HCT116 (cell line): ENCODE data around the gene ATP6V0A1. TPM values are rescaled to one million over a fixed set of nuclear protein-coding genes. Genes with fewer than 3 reads are reported as not detected.

Source experiments
- ATAC-seq: fragments of 200-7000 bp; cut with Tn5 transposase; 2 replicates; pipeline ENCODE4 v1.9.1; 2020; ENCODE audit warnings: mild to moderate bottlenecking, moderate library complexity
- BruUV-seq: library from RNA; stranded (reverse); fragments of 400-500 nt; replicated peaks from 2 replicates; lab custom pipeline; 2021; lab: Mats Ljungman, UMichigan
- CTCF ChIA-PET: fragments of 300-600 bp; sonication (Branson Sonifier 250); formaldehyde crosslinking; loops from one replicate; lab custom pipeline; 2021; ENCODE audit warnings: antibody characterized with exemption; lab: Charles Lee
- POLR2A ChIA-PET: fragments of 300-600, 350-600 bp; sonication (Branson Sonifier 250); formaldehyde crosslinking; loops from one replicate; lab custom pipeline; 2021; ENCODE audit warnings: antibody characterized with exemption; lab: Charles Lee
- RAD21 ChIA-PET, 2 experiments: fragments of 300-600 bp; sonication (Branson Sonifier 250); formaldehyde crosslinking; loops; one replicate each; lab custom pipeline; 2023; ENCODE audit warnings: low total read pairs in 2 of 2; ENCODE audit not compliant: uncharacterized antibody in 2 of 2, unreplicated experiment in 2 of 2, low non-redundant PET in 1 of 2; lab: Charles Lee
- DNase-seq: peaks from one replicate; pipeline ENCODE4 v3.0.0-alpha.2; 2010; ENCODE audit warnings: low read depth, low spot score
- H2AFZ ChIP-seq: fragments of 200-600 bp; shearing (Covaris generic), sonication (generic); 2 replicates; pipeline ENCODE4 v1.6.1; 2017; ENCODE audit warnings: low read depth, mixed run types, mixed read lengths, antibody characterized with exemption, low read length; ENCODE audit not compliant: poor library complexity, severe bottlenecking
- H3K27ac ChIP-seq: 2 replicates; pipeline ENCODE4 v1.5.1; 2012; ENCODE audit warnings: low read depth, low read length
- H3K27me3 ChIP-seq: fragments of 200-600 bp; sonication (generic); 2 replicates; pipeline ENCODE4 v1.6.1; 2016; ENCODE audit warnings: mixed run types, low read length, mixed read lengths; ENCODE audit not compliant: insufficient read depth
- H3K36me3 ChIP-seq, 2 experiments: fragments of 200-500 bp in 1 of 2; fragments of 200-600 bp in 1 of 2; sonication (Bioruptor generic) in 1 of 2; sonication (generic) in 1 of 2; 2 replicates each; pipeline versions ENCODE4 v1.5.1 to v1.6.1; 2014 to 2016; ENCODE audit warnings: low read length in 2 of 2, inconsistent platforms in 1 of 2, mixed read lengths in 1 of 2, mixed run types in 1 of 2; ENCODE audit not compliant: insufficient read depth in 2 of 2, control insufficient read depth in 1 of 2
- H3K4me1 ChIP-seq, 2 experiments: fragments of 200-600 bp in 1 of 2; sonication (generic) in 1 of 2; 2 replicates each; pipeline versions ENCODE4 v1.5.1 to v1.6.1; 2012 to 2017; ENCODE audit warnings: low read length in 2 of 2, inconsistent platforms in 1 of 2, mild to moderate bottlenecking in 1 of 2, mixed read lengths in 1 of 2, mixed run types in 1 of 2, moderate library complexity in 1 of 2; ENCODE audit not compliant: insufficient read depth in 2 of 2, control insufficient read depth in 1 of 2
- H3K4me2 ChIP-seq: fragments of 200-600 bp; sonication (generic); 2 replicates; pipeline ENCODE4 v1.6.1; 2017; ENCODE audit warnings: mixed run types, low read length, mixed read lengths
- H3K4me3 ChIP-seq, 2 experiments: fragments of 200-600 bp in 1 of 2; sonication (generic) in 1 of 2; replicated peaks in 1 of 2; 2 replicates each; pipeline ENCODE4 v1.5.1; 2011 to 2016; ENCODE audit warnings: low read length in 2 of 2, control low read depth in 1 of 2, low read depth in 1 of 2, mild to moderate bottlenecking in 1 of 2, mixed read lengths in 1 of 2, mixed run types in 1 of 2
- H3K79me2 ChIP-seq: fragments of 200-600 bp; sonication (generic); 2 replicates; pipeline ENCODE4 v1.6.1; 2017; ENCODE audit warnings: mild to moderate bottlenecking, mixed run types, low read length, moderate library complexity, mixed read lengths; ENCODE audit not compliant: insufficient read depth
- H3K9ac ChIP-seq: fragments of 200-600 bp; sonication (generic); 2 replicates; pipeline ENCODE4 v1.6.1; 2016; ENCODE audit warnings: low read length, mixed read lengths
- H3K9me2 ChIP-seq: fragments of 200-600 bp; sonication (generic), shearing (Covaris generic); 2 replicates; pipeline ENCODE4 v1.6.1; 2017; ENCODE audit warnings: mixed run types, mild to moderate bottlenecking, moderate library complexity; ENCODE audit not compliant: insufficient read depth
- H3K9me3 ChIP-seq, 2 experiments: fragments of 200-500 bp in 1 of 2; fragments of 200-600 bp in 1 of 2; sonication (Bioruptor generic) in 1 of 2; sonication (generic) in 1 of 2; 2 replicates each; pipeline ENCODE4 v1.6.1; 2014 to 2017; ENCODE audit warnings: low read length in 2 of 2, mixed read lengths in 2 of 2, inconsistent platforms in 1 of 2, low read depth in 1 of 2, mild to moderate bottlenecking in 1 of 2, mixed run types in 1 of 2, moderate library complexity in 1 of 2; ENCODE audit not compliant: control insufficient read depth in 1 of 2, insufficient read depth in 1 of 2
- H4K20me1 ChIP-seq: fragments of 200-600 bp; sonication (generic), shearing (Covaris generic); 2 replicates; pipeline ENCODE4 v1.6.1; 2017; ENCODE audit warnings: mixed run types, mild to moderate bottlenecking, moderate library complexity; ENCODE audit not compliant: insufficient read depth
- CBX3 ChIP-seq: IDR thresholded peaks from 2 replicates; pipeline ENCODE4 v1.6.1; 2012; ENCODE audit warnings: low read depth
- CEBPB ChIP-seq: IDR thresholded peaks from 2 replicates; pipeline ENCODE4 v1.6.1; 2012; ENCODE audit warnings: low read depth
- ELF1 ChIP-seq: IDR thresholded peaks from 2 replicates; pipeline ENCODE4 v1.6.1; 2012; ENCODE audit warnings: low read depth, borderline replicate concordance
- EZH2 ChIP-seq: fragments of 200-600 bp; sonication (generic); IDR thresholded peaks from 2 replicates; pipeline ENCODE4 v1.6.1; 2017; ENCODE audit warnings: antibody characterized with exemption, mixed run types
- EZH2phosphoT487 ChIP-seq: fragments of 200-600 bp; IDR thresholded peaks from 2 replicates; pipeline ENCODE4 v1.6.1; 2018; ENCODE audit warnings: antibody characterized with exemption, borderline replicate concordance
- FOSL1 ChIP-seq: IDR thresholded peaks from 2 replicates; pipeline ENCODE4 v1.6.1; 2012; ENCODE audit warnings: low read depth
- JUND ChIP-seq: IDR thresholded peaks from 2 replicates; pipeline ENCODE4 v1.6.1; 2012
- POLR2AphosphoS5 ChIP-seq: IDR thresholded peaks from 2 replicates; pipeline ENCODE4 v1.6.1; 2011; ENCODE audit warnings: mild to moderate bottlenecking, low read depth, low read length, moderate library complexity
- RAD21 ChIP-seq: IDR thresholded peaks from 2 replicates; pipeline ENCODE4 v1.6.1; 2012; ENCODE audit warnings: low read depth, mild to moderate bottlenecking
- SIN3A ChIP-seq: IDR thresholded peaks from 2 replicates; pipeline ENCODE4 v1.6.1; 2012; ENCODE audit warnings: low read depth
- SRF ChIP-seq: IDR thresholded peaks from 2 replicates; pipeline ENCODE4 v1.6.1; 2012; ENCODE audit warnings: low read depth
- TCF7L2 ChIP-seq: IDR thresholded peaks from 2 replicates; pipeline ENCODE4 v1.7.0; 2011; ENCODE audit warnings: borderline replicate concordance, inconsistent platforms; ENCODE audit not compliant: insufficient read depth, insufficient read length; ENCODE audit errors: extremely low read depth
- YY1 ChIP-seq: IDR thresholded peaks from 2 replicates; pipeline ENCODE4 v1.6.1; 2011; ENCODE audit warnings: low read length, low read depth, moderate library complexity, mild to moderate bottlenecking; ENCODE audit not compliant: insufficient replicate concordance; ENCODE audit errors: extremely low read depth
- ZFX ChIP-seq: fragments of 450-650 bp; IDR thresholded peaks from 2 replicates; pipeline ENCODE4 v1.6.1; 2017
- ZNF274 ChIP-seq: fragments of 200-500 bp; sonication (Bioruptor generic); IDR thresholded peaks from 2 replicates; pipeline ENCODE4 v1.6.1; 2014; ENCODE audit warnings: mild to moderate bottlenecking, low read depth, low read length, inconsistent platforms
- intact Hi-C: fragments of 100-400 bp; cut with micrococcal nuclease; formaldehyde crosslinking; loops from 2 replicates; pipeline ENCODE4 v1.10.0; 2022
- total RNA-seq: library from RNA; stranded (reverse); gene quantifications from one replicate; pipeline ENCODE4 v1.2.1, GENCODE V29; 2021; ENCODE audit not compliant: unreplicated experiment
- TF ChIP-seq, protein P1 (sequence below): IDR thresholded peaks from 2 replicates; pipeline ENCODE4 v1.6.1; 2012
- TF ChIP-seq, protein P2 (sequence below): IDR thresholded peaks from 2 replicates; pipeline ENCODE4 v1.6.1; 2012; ENCODE audit warnings: low read depth
- TF ChIP-seq, protein P3 (sequence below): IDR thresholded peaks from 2 replicates; pipeline ENCODE4 v1.6.1; 2012

The ATP6V0A1 gene
- total RNA-seq, 1 experiment from 2014 or later: 65.2 TPM

DNA sequence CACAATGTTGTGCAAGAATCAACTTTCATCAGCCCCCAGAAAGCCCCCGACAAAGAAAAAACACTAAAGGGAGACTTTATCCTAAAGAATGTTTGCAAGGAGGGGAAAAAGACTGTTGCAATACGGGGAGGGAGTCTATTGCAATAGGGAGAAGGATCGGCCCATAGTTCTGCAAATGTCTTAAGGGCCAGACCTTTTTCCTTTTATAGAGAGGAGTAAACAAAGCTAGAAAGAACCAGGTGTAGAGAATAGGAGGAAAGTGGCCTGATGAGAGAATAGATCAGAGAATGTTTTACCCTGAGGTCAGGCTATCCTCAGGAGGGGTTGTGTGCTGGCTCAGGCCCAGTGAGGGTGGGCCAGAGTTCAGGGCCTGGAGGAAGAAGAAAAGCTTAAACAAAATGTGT is 26.9 kb upstream of the ATP6V0A1 start:
- peaks cover 15 to 43% of the 10 kb centered on the region in 2 experiments for H3K4me1 ChIP-seq
- H3K27me3 ChIP-seq: no peaks in the 10 kb centered on the region
- CTCF ChIA-PET: interaction anchor here (0.8 to 1.6 kb wide), 4 partner anchors 9 to 95 kb away, joined by 3 to 4 read pairs (median 4); partner anchors contain the start of gene CAVIN1
- H2AFZ ChIP-seq: no peak overlapping the region
- H3K4me2 ChIP-seq: no peak overlapping the region
- no peaks in the 10 kb centered on the region for H4K20me1 ChIP-seq
- POLR2A ChIA-PET: interaction anchor here (3.0 kb wide), 1 partner anchor 9 kb away, joined by 10 read pairs; the partner anchor contains the start of gene CAVIN1
- no peaks in the 10 kb centered on the region for H3K79me2 ChIP-seq
- TF ChIP-seq FOSL1 (no peak), ZFX (no peak), EZH2 (no peak), SIN3A (no peak), ELF1 (no peak), SRF (no peak), JUND (no peak), CEBPB (no peak), ZNF274 (no peak), RAD21 (no peak), POLR2AphosphoS5 (no peak), YY1 (no peak), TCF7L2 (no peak), EZH2phosphoT487 (no peak), CBX3 (no peak)
- TF ChIP-seq, protein P1, sequence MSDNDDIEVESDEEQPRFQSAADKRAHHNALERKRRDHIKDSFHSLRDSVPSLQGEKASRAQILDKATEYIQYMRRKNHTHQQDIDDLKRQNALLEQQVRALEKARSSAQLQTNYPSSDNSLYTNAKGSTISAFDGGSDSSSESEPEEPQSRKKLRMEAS: no peak
- TF ChIP-seq, protein P2, sequence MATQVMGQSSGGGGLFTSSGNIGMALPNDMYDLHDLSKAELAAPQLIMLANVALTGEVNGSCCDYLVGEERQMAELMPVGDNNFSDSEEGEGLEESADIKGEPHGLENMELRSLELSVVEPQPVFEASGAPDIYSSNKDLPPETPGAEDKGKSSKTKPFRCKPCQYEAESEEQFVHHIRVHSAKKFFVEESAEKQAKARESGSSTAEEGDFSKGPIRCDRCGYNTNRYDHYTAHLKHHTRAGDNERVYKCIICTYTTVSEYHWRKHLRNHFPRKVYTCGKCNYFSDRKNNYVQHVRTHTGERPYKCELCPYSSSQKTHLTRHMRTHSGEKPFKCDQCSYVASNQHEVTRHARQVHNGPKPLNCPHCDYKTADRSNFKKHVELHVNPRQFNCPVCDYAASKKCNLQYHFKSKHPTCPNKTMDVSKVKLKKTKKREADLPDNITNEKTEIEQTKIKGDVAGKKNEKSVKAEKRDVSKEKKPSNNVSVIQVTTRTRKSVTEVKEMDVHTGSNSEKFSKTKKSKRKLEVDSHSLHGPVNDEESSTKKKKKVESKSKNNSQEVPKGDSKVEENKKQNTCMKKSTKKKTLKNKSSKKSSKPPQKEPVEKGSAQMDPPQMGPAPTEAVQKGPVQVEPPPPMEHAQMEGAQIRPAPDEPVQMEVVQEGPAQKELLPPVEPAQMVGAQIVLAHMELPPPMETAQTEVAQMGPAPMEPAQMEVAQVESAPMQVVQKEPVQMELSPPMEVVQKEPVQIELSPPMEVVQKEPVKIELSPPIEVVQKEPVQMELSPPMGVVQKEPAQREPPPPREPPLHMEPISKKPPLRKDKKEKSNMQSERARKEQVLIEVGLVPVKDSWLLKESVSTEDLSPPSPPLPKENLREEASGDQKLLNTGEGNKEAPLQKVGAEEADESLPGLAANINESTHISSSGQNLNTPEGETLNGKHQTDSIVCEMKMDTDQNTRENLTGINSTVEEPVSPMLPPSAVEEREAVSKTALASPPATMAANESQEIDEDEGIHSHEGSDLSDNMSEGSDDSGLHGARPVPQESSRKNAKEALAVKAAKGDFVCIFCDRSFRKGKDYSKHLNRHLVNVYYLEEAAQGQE: no peak
- TF ChIP-seq, protein P3, sequence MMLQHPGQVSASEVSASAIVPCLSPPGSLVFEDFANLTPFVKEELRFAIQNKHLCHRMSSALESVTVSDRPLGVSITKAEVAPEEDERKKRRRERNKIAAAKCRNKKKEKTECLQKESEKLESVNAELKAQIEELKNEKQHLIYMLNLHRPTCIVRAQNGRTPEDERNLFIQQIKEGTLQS: no peak
- TF ChIP-seq, all 23 proteins: peak for 0
- RAD21 ChIA-PET: no interaction called here
- Histone ChIP-seq H3K4me3 (no peak overlapping the region), H3K9me2 (no peaks in the 10 kb centered on the region), H3K9me3 (no peaks in the 10 kb centered on the region), H3K36me3 (no peaks in the 10 kb centered on the region), H3K27ac (no peak overlapping the region), H3K9ac (no peak overlapping the region)
- DNase-seq (no peak), ATAC-seq (no peak)
- intact Hi-C loops: no loop called here
- no TSS peak for BruUV-seq
